A673 (cell line): ENCODE results near the gene WFDC11.

Experiments
- CTCF ChIP-seq: fragments of 300-800, 200-600 bp; sonication (generic); conservative IDR thresholded peaks from 2 replicates; pipeline ENCODE4 v1.5.1; 2017; ENCODE audit warnings: low read depth, mild to moderate bottlenecking, antibody characterized with exemption, low read length, moderate library complexity, mixed read lengths
- EZH2 ChIP-seq: fragments of 200-600 bp; sonication (generic); IDR thresholded peaks from 2 replicates; pipeline ENCODE4 v1.6.1; 2017; ENCODE audit warnings: borderline replicate concordance, low read depth, mild to moderate bottlenecking, mixed read lengths, antibody characterized with exemption, low read length; ENCODE audit not compliant: poor library complexity, severe bottlenecking

DNA sequence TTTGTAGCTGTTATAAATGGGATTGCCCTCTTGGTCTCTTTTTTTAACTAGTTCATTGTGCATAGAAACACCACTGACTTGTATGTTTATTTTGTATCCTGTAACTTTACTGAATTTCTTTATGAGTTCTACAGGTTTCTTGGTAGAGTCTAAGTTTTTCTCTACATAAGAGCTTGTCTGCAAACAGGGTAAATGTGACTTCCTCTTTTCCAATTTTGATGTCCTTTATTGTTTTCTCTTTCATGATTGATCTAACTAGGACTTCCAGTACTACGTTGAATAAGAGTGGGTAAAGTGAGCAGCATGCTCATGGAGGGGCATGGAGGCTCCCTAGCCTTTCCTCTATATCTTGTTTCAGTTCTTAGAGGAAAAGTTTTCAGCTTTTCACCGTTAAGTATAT, 43.5 kb downstream of the WFDC11 start:
- TF ChIP-seq CTCF, result no peak
- TF ChIP-seq EZH2, result no peak
